ENCODE data around the gene IRF4. TPM values are rescaled to one million over a fixed set of nuclear protein-coding genes. Genes with fewer than 3 reads are reported as not detected.

Gene IRF4
- total RNA-seq, 4 donors from 2014 or later = 0.54 to 2.3 (median 1.3) TPM

Other genes starting within 250 kb of the IRF4 start
- gene DUSP22, start 99.3 kb upstream of the IRF4 start, total RNA-seq = 10 to 100 TPM; 40.4 to 68.8 (median 59.4) TPM